ENCODE data around the gene NTSR2.

NTSR2 gene

DNA sequence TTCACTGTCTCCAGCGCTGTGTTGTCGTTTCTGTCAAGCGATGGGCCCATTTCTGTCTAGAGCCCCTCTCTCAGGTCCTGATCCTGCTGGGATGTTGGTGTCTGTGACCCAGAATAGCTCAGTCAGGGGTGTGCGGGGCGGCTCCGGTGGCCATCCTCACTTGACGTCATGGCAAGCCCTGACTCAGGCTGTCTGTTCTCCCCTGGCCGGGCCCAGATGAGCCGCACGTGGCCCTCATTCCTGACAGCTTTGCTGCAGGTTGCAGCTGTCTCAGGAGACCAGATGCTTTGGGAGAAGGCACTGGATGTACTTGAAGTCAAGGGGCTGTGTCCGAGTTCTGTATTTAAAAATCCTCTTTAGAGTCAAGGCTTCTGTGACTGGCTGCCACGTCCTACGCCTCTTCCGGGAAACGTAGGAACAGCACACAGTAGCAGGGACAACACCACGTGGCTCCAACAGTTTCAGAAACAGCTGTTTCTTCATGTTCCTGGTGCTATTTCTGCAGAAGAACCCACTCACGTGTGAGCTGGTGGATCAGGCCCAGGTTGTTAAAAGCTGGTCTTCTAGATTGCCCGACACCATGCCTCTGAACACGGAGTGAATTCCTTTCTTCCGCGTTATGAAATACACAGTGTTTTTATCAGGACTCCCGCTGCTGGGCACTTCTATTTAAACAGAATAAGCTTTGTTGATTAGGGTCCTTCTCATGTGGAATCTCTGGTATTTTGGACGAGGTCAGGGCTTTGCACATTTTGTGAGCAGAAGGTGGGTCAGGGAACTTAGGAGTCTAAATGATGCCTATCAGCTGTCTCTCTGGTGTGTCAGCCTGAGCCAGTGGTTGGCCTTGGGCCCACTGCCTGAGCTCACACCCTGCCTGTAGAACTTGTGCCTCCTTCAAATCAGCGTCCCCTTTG, 28.3 kb upstream of the NTSR2 start:
- Histone ChIP-seq H3K27ac (no peak overlapping the region), H3K36me3 (replicated peaks) (no peaks in the 10 kb centered on the region), H3K27me3 (replicated peaks) (no peaks in the 10 kb centered on the region), H3K4me3 (ENCODE audit: low read depth, low read length) (no peak overlapping the region)
- peak; percentile 21 for DNase-seq
- in situ Hi-C loops (cut with HindIII; ENCODE audit: low pct_ligation_motif_present, low sequenced_read_pairs) = no loop called here
- TF ChIP-seq, protein P1, sequence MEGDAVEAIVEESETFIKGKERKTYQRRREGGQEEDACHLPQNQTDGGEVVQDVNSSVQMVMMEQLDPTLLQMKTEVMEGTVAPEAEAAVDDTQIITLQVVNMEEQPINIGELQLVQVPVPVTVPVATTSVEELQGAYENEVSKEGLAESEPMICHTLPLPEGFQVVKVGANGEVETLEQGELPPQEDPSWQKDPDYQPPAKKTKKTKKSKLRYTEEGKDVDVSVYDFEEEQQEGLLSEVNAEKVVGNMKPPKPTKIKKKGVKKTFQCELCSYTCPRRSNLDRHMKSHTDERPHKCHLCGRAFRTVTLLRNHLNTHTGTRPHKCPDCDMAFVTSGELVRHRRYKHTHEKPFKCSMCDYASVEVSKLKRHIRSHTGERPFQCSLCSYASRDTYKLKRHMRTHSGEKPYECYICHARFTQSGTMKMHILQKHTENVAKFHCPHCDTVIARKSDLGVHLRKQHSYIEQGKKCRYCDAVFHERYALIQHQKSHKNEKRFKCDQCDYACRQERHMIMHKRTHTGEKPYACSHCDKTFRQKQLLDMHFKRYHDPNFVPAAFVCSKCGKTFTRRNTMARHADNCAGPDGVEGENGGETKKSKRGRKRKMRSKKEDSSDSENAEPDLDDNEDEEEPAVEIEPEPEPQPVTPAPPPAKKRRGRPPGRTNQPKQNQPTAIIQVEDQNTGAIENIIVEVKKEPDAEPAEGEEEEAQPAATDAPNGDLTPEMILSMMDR (IDR thresholded peaks at IDR 0.05; ENCODE audit: low read depth, low read length, missing control alignments) = peak; percentile 29

DNA sequence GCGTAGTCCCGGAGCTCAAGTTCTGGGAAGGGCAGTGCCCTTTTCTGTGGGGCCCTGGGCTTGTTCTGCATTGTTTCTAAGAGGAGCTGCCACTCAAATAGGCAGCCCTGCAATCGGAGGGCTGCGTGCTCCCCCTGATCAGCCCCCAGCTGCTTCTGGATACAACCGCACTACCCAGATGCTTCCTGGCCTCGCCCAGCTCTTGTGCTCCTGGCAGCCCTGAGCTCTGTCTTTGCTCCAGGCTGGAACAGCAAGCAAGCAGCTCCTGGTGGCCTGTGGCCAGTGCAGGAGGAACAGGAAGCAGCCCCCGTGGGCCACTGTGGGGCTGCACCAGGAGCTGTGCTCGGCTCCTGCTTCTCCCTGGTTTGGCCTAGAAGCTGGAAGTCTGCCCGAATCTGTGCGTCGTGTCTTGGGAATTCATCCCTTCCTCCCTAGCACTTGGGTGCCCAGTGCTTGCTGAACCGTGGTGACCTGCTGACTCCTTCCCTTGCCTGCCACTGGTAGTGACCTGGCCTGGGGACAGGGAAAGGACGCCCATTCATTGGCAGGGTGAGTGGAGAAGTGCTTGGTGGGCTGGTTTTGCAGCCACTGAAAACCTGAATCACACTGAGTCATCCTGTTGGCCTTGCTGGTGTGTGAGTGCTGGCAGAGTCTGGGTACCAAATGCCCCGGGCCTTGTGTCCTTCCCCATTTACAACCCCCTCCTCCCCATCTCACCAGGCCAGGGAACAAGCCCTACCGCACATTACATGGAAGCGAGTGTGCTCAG, 27.3 kb upstream of the NTSR2 start:
- no peaks in the 10 kb centered on the region for H3K27me3 ChIP-seq (replicated peaks)
- H3K27ac ChIP-seq = no peak overlapping the region
- no peak overlapping the region for H3K4me3 ChIP-seq (ENCODE audit: low read depth, low read length)
- TF ChIP-seq, protein P1 (IDR thresholded peaks at IDR 0.05; ENCODE audit: low read depth, low read length, missing control alignments) = no peak
- H3K36me3 ChIP-seq (replicated peaks) = no peaks in the 10 kb centered on the region
- in situ Hi-C loops (cut with HindIII; ENCODE audit: low pct_ligation_motif_present, low sequenced_read_pairs) = no loop called here
- DNase-seq = peak; percentile 63

DNA sequence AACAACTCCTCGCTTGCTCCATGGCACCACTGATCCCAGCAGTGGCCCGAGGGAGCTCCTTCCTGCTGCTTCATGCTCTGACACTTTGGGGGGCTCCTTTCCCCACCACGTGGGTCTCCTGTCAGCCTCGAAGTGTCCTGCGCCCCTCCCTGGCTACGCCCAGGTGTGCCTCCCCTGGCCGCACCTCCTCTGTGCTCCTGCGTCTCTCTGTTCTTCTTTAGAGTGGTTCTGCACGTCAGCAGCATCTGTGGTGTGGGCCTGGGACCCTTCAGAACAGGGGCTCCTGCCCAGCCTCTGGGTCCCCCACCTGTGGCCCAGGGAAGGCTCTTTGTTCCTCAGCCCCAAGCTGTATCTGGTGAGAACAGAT, 26.7 kb upstream of the NTSR2 start:
- TF ChIP-seq, protein P1 (IDR thresholded peaks at IDR 0.05; ENCODE audit: low read depth, low read length, missing control alignments) = no peak
- DNase-seq = no peak
- no peaks in the 10 kb centered on the region for H3K27me3 ChIP-seq (replicated peaks)
- in situ Hi-C loops (cut with HindIII; ENCODE audit: low pct_ligation_motif_present, low sequenced_read_pairs) = no loop called here
- no peak overlapping the region for H3K27ac ChIP-seq
- H3K4me3 ChIP-seq (ENCODE audit: low read depth, low read length) = no peak overlapping the region
- no peaks in the 10 kb centered on the region for H3K36me3 ChIP-seq (replicated peaks)

DNA sequence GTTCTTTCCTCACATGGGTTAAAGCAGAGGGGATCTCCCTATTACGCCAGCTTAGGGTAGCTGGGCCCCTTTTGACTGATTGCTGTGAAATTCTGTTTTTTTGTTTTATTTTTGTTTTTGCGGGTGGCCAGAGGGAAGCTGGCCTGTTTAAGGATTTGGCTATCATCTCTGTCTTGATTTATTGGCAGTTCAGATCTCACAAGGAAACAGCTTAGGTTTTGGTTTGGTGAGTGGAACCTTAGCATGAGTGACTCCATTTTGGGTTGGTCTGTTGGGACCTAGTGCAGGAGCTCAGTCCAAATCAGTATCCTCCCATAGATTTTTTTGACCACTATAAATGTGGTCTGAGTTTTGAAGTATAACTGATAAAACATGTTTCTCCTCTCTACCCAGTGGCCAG, 25.6 kb upstream of the NTSR2 start:
- H3K27ac ChIP-seq = no peak overlapping the region
- H3K27me3 ChIP-seq (replicated peaks) = no peaks in the 10 kb centered on the region
- no peak overlapping the region for H3K4me3 ChIP-seq (ENCODE audit: low read depth, low read length)
- in situ Hi-C loops (cut with HindIII; ENCODE audit: low pct_ligation_motif_present, low sequenced_read_pairs) = no loop called here
- no peak for DNase-seq
- TF ChIP-seq, protein P1 (IDR thresholded peaks at IDR 0.05; ENCODE audit: low read depth, low read length, missing control alignments) = no peak
- no peaks in the 10 kb centered on the region for H3K36me3 ChIP-seq (replicated peaks)

DNA sequence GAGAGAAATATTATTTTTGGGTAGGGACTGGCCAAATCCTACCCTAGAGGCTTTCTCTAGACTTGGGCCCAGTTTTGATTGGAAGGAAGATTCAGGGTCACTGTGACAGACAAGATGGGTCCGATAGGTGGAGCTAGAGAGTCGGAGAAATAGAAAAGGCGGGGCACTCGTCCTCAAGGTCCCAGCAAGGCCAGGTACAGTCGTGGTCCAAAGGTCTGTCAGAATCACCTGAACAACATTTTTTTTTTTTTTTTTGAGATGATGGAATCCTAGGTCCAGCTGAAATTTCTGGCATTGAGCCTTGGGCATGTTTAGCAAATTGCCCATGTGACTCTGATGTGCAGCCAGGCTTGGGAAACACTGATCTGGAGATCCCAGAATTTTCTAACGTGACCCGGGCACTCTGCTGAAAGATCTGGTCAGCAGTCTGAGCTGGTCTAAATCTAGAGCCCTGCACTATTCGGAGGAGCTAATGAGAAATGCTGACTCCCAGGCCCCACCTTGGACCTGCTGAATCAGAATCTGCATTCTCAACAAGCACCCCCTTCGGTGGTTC, 23.0 kb upstream of the NTSR2 start:
- Histone ChIP-seq H3K27ac (no peak overlapping the region), H3K36me3 (replicated peaks) (no peaks in the 10 kb centered on the region), H3K4me3 (ENCODE audit: low read depth, low read length) (no peak overlapping the region), H3K27me3 (replicated peaks) (no peaks in the 10 kb centered on the region)
- peak; percentile 62 for DNase-seq
- TF ChIP-seq, protein P1 (IDR thresholded peaks at IDR 0.05; ENCODE audit: low read depth, low read length, missing control alignments) = peak; percentile 89
- in situ Hi-C loops (cut with HindIII; ENCODE audit: low pct_ligation_motif_present, low sequenced_read_pairs) = no loop called here
